BJ (cell line): ENCODE data around the gene ZNF654. TPM values are rescaled to one million over a fixed set of nuclear protein-coding genes. Genes with fewer than 3 reads are reported as not detected.
A peak's percentile ranks its signal among the peaks of the same experiment; 100 is the strongest.
"Not testable (repeated sequence)": the region's sequence is repeated elsewhere in the genome, so short reads cannot be mapped to it uniquely, and the experiment has no call there.

Experiments used
- CTCF ChIA-PET: fragments of 350-600 bp; formaldehyde crosslinking; extraction: SDS; loops from one replicate; lab custom pipeline; 2021; ENCODE audit warnings: antibody characterized with exemption, inconsistent platforms; lab: Yijun Ruan, JAX
- POLR2A ChIA-PET: fragments of 300-600 bp; sonication (Branson Sonifier 250); formaldehyde crosslinking; extraction: SDS; loops from one replicate; lab custom pipeline; 2021; ENCODE audit warnings: antibody characterized with exemption; lab: Charles Lee
- DNase-seq: peaks from one replicate; pipeline ENCODE4 v3.0.0-alpha.2; 2011; ENCODE audit warnings: low read depth
- H3K27me3 ChIP-seq: 2 replicates; pipeline ENCODE4 v1.6.0; 2011; ENCODE audit warnings: low read length; ENCODE audit not compliant: control insufficient read depth, insufficient read depth
- H3K36me3 ChIP-seq: 2 replicates; pipeline ENCODE4 v1.5.1; 2011; ENCODE audit warnings: low read length; ENCODE audit not compliant: control insufficient read depth, insufficient read depth
- H3K4me3 ChIP-seq: 2 replicates; pipeline ENCODE4 v1.5.1; 2011; ENCODE audit warnings: low read depth, mild to moderate bottlenecking, control low read depth, low read length
- polyA plus RNA-seq: library from polyadenylated mRNA; depleted of rRNA; stranded (reverse); fragments of >200 nt; gene quantifications from 2 replicates; pipeline ENCODE4 v1.2.3, GENCODE V29; 2011
- TF ChIP-seq, protein P1 (sequence below): IDR thresholded peaks from 2 replicates; pipeline ENCODE4 v1.5.1; 2011; ENCODE audit warnings: low read depth, mild to moderate bottlenecking, control low read depth, inconsistent platforms, low read length, moderate library complexity; ENCODE audit not compliant: insufficient read depth

ZNF654 gene
- polyA plus RNA-seq, 1 experiment: 2.0 TPM

DNA sequence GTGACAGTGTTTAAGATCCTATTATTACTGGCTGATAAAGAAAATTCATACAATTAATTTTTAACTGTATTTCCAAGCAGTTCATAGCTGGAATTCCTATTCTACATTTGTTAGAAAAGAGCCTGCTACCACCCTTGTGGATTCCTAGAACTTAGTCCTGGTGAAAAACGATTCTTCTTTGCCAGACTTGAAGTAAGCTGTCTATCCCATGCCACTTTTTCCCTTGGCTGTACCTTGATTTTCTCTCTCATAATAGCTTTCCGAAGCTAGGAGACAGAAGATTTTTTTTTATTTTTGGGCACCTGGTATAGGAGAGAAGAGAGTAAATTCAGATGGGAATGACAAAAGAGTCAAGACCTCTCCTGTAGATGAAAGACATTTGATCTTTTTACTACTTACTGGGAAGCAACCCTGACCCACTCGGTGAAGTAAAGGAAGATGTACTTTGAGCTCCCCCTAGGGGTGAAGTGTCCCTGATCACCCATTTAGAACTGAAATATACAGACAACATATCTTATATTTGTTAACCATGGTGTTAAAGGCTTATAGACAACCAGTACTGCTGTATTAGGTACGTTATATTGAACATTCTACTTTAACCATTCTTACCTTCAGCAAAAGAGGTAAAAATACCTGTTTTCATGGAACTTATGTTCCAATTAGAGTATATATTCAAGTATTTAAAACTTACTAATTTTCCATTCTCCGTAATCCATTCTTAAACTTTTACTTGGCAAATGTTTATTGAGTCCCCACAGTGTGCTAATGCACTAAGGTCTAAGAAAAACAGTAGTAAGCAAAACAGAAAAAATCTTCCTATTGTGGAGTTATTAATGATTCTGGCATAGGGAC lies 54.5 kb downstream of the ZNF654 start:
- H3K4me3 ChIP-seq: no peak overlapping the region
- TF ChIP-seq, protein P1, sequence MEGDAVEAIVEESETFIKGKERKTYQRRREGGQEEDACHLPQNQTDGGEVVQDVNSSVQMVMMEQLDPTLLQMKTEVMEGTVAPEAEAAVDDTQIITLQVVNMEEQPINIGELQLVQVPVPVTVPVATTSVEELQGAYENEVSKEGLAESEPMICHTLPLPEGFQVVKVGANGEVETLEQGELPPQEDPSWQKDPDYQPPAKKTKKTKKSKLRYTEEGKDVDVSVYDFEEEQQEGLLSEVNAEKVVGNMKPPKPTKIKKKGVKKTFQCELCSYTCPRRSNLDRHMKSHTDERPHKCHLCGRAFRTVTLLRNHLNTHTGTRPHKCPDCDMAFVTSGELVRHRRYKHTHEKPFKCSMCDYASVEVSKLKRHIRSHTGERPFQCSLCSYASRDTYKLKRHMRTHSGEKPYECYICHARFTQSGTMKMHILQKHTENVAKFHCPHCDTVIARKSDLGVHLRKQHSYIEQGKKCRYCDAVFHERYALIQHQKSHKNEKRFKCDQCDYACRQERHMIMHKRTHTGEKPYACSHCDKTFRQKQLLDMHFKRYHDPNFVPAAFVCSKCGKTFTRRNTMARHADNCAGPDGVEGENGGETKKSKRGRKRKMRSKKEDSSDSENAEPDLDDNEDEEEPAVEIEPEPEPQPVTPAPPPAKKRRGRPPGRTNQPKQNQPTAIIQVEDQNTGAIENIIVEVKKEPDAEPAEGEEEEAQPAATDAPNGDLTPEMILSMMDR: peak; percentile 83
- CTCF ChIA-PET: interaction anchor here (0.6 to 1.9 kb wide), 25 partner anchors 9 to 1147 kb away, joined by 3 to 8 read pairs (median 4); partner anchors contain the start of genes C3orf38 and CGGBP1
- no peaks in the 10 kb centered on the region for H3K27me3 ChIP-seq
- POLR2A ChIA-PET: interaction anchor here (0.6 kb wide), 1 partner anchor 316 kb away, joined by 3 read pairs; no protein-coding TSS in a partner anchor
- DNase-seq: peak; percentile 22
- 0 out of 2 replicates have a peak, but pooled peaks cover 1% of the 10 kb centered on the region for H3K36me3 ChIP-seq

DNA sequence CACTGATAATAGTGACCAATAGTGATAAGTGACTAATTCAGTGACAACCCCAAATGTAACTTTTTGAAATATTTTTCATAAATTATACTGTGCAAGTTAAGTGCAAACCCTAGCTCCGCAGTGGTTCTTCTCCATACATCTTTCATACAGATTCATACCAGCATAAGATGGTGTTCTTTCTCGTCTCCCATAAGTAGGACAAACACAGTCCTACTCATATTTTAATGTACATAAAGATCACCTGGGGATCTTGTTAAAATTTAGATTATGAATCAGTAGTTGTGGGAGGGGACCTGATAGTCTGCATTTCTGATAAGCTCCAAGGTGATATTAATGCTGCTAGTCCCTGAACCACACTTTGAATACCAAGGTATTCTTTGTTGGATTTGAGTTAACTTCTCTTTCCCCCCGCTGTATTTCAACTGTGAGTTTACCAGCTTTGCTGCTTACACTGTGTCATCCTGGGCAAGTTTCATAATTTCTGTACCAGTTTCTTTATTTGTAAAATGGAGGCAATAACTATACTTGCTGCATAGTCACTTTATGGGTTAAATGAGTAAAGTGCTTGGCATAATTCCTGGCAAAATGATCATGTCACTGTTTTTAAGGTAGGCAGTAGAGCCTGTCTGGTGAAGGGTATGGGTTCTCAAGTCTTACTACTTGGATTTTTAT lies 56.0 kb downstream of the ZNF654 start:
- no peak for DNase-seq
- CTCF ChIA-PET: interaction anchor here (0.8 to 1.7 kb wide), 6 partner anchors 9 to 112 kb away, joined by 3 to 6 read pairs (median 3); no protein-coding TSS in a partner anchor
- TF ChIP-seq, protein P1: no peak
- POLR2A ChIA-PET: no interaction called here
- no peaks in the 10 kb centered on the region for H3K27me3 ChIP-seq
- H3K36me3 ChIP-seq: 0 out of 2 replicates have a peak, but pooled peaks cover 1% of the 10 kb centered on the region
- H3K4me3 ChIP-seq: no peak overlapping the region

DNA sequence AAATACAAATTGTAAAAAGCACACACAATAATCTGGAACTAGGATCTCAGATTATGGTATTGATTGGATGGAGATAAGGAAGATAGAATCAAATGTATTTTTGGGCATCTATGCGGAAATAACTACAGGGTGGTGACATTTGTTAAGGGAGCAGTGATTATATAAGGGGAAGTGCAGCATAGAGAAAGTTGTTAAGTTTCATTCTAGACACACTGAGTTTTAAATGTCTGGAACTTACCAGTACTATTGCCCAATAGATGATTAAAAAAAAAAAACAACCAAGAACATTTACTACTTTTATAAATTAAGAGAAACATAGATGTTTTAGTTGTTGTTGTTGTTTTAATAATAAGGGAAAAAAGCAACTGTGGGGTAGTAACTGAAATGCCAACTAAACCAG lies 58.6 kb downstream of the ZNF654 start:
- TF ChIP-seq, protein P1: no peak
- CTCF ChIA-PET: no interaction called here
- Histone ChIP-seq H3K36me3 (0 out of 2 replicates have a peak, but pooled peaks cover 1% of the 10 kb centered on the region), H3K27me3 (no peaks in the 10 kb centered on the region), H3K4me3 (no peak overlapping the region)
- no peak for DNase-seq
- POLR2A ChIA-PET: no interaction called here

DNA sequence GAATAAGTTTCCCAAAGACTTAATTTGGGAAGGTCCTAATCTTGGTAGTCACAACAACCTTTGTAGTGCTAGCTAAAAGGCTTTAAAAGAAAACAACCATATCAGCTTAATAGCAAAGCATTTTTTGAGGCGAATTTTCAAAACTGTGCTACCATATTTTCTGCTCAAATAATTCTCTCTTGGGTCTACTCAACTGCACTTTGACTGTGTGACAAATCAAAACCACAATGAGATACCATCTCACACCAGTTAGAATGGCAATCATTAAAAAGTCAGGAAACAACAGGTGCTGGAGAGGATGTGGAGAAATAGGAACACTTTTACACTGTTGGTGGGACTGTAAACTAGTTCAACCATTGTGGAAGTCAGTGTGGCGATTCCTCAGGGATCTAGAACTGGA lies 59.5 kb downstream of the ZNF654 start:
- POLR2A ChIA-PET: interaction anchor here (0.5 kb wide), 1 partner anchor 182 kb away, joined by 3 read pairs; no protein-coding TSS in a partner anchor
- H3K36me3 ChIP-seq, CTCF ChIA-PET, H3K4me3 ChIP-seq, DNase-seq, H3K27me3 ChIP-seq: not testable (repeated sequence)

DNA sequence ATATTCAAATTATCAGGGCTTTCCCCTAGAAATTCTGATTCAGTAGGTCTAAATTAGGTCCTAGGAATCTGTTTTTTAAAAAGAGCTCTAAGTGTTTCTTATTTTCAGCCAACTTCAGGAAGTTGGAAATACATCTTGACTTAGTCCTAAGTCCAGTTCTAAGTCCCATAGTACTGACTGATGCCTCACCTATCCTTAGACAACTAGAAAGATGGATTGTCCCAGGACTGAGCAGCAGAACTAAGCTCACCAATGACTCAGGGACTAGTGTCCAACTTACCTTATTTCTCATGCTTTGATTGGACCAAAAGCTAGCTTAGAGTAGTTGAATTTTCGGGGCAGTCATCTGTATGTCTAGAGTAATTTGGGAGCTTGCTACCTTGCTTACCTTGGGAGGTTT lies 64.5 kb downstream of the ZNF654 start:
- POLR2A ChIA-PET: no interaction called here
- TF ChIP-seq, protein P1: no peak
- Histone ChIP-seq H3K4me3 (no peak overlapping the region), H3K27me3 (no peaks in the 10 kb centered on the region), H3K36me3 (no peaks in the 10 kb centered on the region)
- CTCF ChIA-PET: interaction anchor here (0.6 to 2.2 kb wide), 4 partner anchors 8 to 300 kb away, joined by 3 to 8 read pairs (median 6); no protein-coding TSS in a partner anchor
- DNase-seq: no peak
